Sigmoid colon (tissue), 7 donors: ENCODE data around the gene NANOGP8. TPM values are rescaled to one million over a fixed set of nuclear protein-coding genes. Genes with fewer than 3 reads are reported as not detected.

Experiments used
- DNase-seq: peaks from one replicate; pipeline ENCODE4 v3.0.0-alpha.2; 2019
- H3K27ac ChIP-seq, 4 donors: fragments of 200-600 bp; sonication (generic); one replicate each; pipeline ENCODE4 v1.5.1; 2016 to 2019; ENCODE audit warnings: mild to moderate bottlenecking in 1 of 4
- H3K27me3 ChIP-seq, 3 donors: fragments of 200-600 bp; sonication (generic); one replicate each; pipeline ENCODE4 v1.5.1; 2019; ENCODE audit warnings: mild to moderate bottlenecking in 1 of 3
- H3K36me3 ChIP-seq, 4 donors: fragments of 200-600 bp; sonication (generic); one replicate each; pipeline ENCODE4 v1.5.1; 2016 to 2019
- H3K4me1 ChIP-seq, 4 donors: fragments of 200-600 bp; sonication (generic); one replicate each; pipeline ENCODE4 v1.5.1; 2017 to 2019
- H3K4me3 ChIP-seq, 4 donors: fragments of 200-600 bp; sonication (generic); one replicate each; pipeline ENCODE4 v1.5.1; 2017 to 2019; ENCODE audit warnings: mild to moderate bottlenecking in 2 of 4, moderate library complexity in 1 of 4
- H3K9me3 ChIP-seq, 4 donors: fragments of 200-600 bp in 3 of 4; sonication (generic) in 3 of 4; one replicate each; pipeline versions ENCODE4 v1.5.1 to v1.6.1; 2013 to 2019
- CTCF ChIP-seq, 4 experiments: fragments of 450-650 bp in 3 of 4; fragments of 200-600 bp in 1 of 4; IDR thresholded peaks; one replicate each; pipeline ENCODE4 v1.5.1; 2016 to 2019; ENCODE audit warnings: antibody characterized with exemption in 4 of 4, mild to moderate bottlenecking in 3 of 4, moderate library complexity in 2 of 4
- EP300 ChIP-seq, 4 donors: sonication (generic); formaldehyde crosslinking; IDR thresholded peaks; one replicate each; pipeline ENCODE4 v1.6.1; 2017; ENCODE audit warnings: antibody characterized with exemption in 4 of 4
- POLR2A ChIP-seq, 2 donors: fragments of 450-650 bp; IDR thresholded peaks; one replicate each; pipeline ENCODE4 v1.6.1; 2016; ENCODE audit warnings: antibody characterized with exemption in 2 of 2, mild to moderate bottlenecking in 2 of 2, moderate library complexity in 2 of 2
- POLR2AphosphoS5 ChIP-seq, 4 donors: sonication (generic); formaldehyde crosslinking; IDR thresholded peaks; one replicate each; pipeline ENCODE4 v1.6.1; 2017; ENCODE audit warnings: antibody characterized with exemption in 4 of 4
- WGBS, 2 donors: extraction: QIAGEN DNeasy Blood & Tissue Kit; methylation state at CpG; one replicate each; pipeline ENCODE4 v1.1.7; 2013; 5-methylcytosine and 5-hydroxymethylcytosine counted together
- intact Hi-C: fragments of 100-400 bp; cut with DNase I; formaldehyde crosslinking; loops from one replicate; pipeline ENCODE4 v1.15.1; 2023
- polyA plus RNA-seq, 3 donors: library from polyadenylated mRNA; stranded (reverse); fragments of 200-250 nt; gene quantifications; one replicate each; pipeline ENCODE4 v1.2.3, GENCODE V29; 2013
- total RNA-seq, 4 donors: library from RNA; depleted of rRNA; stranded (reverse); fragments of >200 nt; gene quantifications; one replicate each; pipeline ENCODE4 v1.1.0, GENCODE V29; 2016
- donor health status: healthy with polysubstance abuse.
- donor health status: Bipolar disorder and iron deficiency.
- donor health status: healthy.

Gene NANOGP8
- total and polyA plus RNA-seq, 7 donors = 0.15 to 2.2 (median 1.2) TPM; not detected in 4

GRCh38 chr15:35040339-35041255, 44.5 kb downstream of the NANOGP8 start:
- Histone ChIP-seq H3K4me3 (no peak overlapping the region), H3K27me3 (no peaks in the 10 kb centered on the region), H3K36me3 (no peaks in the 10 kb centered on the region), H3K27ac (no peak overlapping the region), H3K9me3 (no peaks in the 10 kb centered on the region), H3K4me1 (no peaks in the 10 kb centered on the region)
- DNase-seq = no peak
- no peak for TF ChIP-seq POLR2A (IDR thresholded peaks at IDR 0.05)
- no peak for TF ChIP-seq CTCF (IDR thresholded peaks at IDR 0.05)
- TF ChIP-seq POLR2AphosphoS5 (IDR thresholded peaks at IDR 0.05) = no peak
- no peak for TF ChIP-seq EP300 (IDR thresholded peaks at IDR 0.05)
- intact Hi-C loops = no loop called here
- 81 to 88% methylated on average over 8 of the region's 8 CpGs for WGBS, 2 donors

- DNase-seq = no peak
- intact Hi-C loops = no loop called here
- WGBS, 2 donors = 69 to 75% methylated on average over 6 of the region's 6 CpGs
- Histone ChIP-seq H3K27ac (no peak overlapping the region), H3K4me1 (no peaks in the 10 kb centered on the region), H3K36me3 (no peaks in the 10 kb centered on the region), H3K27me3 (no peaks in the 10 kb centered on the region), H3K9me3 (no peaks in the 10 kb centered on the region), H3K4me3 (no peak overlapping the region)
- TF ChIP-seq CTCF (IDR thresholded peaks at IDR 0.05) = no peak
- TF ChIP-seq POLR2AphosphoS5 (IDR thresholded peaks at IDR 0.05) = no peak
- TF ChIP-seq EP300 (IDR thresholded peaks at IDR 0.05) = no peak
- TF ChIP-seq POLR2A (IDR thresholded peaks at IDR 0.05) = no peak
Observed at GRCh38 chr15:35038626-35039451, 46.3 kb downstream of the NANOGP8 start.

Other genes starting within 250 kb of the NANOGP8 start
- gene AQR, start 115.6 kb downstream of the NANOGP8 start, total RNA-seq = 10 to 100 TPM; 17.4 to 24.2 (median 21.6) TPM
- gene AQR, start 115.6 kb downstream of the NANOGP8 start, polyA plus RNA-seq = 1 to 10 TPM; 3.7 to 9.6 (median 4.8) TPM
- gene ZNF770, start 97.0 kb downstream of the NANOGP8 start, total RNA-seq = 10 to 100 TPM; 15.9 to 21.4 (median 19.1) TPM
- gene ZNF770, start 97.0 kb downstream of the NANOGP8 start, polyA plus RNA-seq = 10 to 100 TPM in 1 of 3 donors, 1 to 10 TPM in 2; 4.8 to 10.7 (median 6.2) TPM